ENCODE measurements around the gene DOCK1.

Gene DOCK1

DNA sequence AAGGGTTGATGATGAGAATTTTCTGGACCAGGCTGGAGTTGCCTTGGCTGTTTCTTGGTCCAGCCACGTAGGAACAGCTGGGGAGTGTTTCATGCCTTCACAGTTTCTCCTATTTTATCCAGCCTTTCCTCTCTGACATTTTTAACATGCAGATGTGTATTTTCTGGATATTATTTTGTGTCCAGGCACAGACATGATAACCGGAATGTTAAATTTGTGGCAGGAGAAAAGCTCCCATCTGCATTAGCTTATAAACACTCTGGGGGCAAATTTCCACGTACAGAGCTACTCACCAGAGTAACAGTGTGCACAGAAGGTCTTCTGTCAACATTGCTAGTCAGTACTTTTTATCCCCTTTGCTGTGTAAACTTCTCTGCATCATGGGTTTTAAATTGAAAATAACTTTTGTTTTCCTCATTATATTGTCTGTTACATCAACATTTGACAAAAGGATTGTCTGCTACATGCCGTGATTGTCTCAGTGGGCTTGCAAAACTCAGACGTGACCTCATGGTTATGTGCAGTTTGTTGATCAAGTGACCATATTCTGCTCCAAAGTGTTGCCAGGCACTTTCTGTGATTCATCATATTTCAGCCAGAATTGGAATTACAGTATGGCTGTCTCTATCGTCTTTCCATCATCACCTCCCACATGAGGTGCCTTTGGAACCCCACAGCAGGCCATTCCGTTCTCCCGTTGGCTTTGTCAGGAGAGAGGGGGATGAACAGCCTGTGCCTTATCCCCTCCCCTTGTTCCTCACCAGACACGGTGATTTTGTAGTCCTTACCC is 249.8 kb downstream of the DOCK1 start:
- no peak overlapping the region for H3K27ac ChIP-seq
- no peak for TF ChIP-seq ZFX (IDR thresholded peaks at IDR 0.05; ENCODE audit: borderline replicate concordance)
- TF ChIP-seq, protein P1, sequence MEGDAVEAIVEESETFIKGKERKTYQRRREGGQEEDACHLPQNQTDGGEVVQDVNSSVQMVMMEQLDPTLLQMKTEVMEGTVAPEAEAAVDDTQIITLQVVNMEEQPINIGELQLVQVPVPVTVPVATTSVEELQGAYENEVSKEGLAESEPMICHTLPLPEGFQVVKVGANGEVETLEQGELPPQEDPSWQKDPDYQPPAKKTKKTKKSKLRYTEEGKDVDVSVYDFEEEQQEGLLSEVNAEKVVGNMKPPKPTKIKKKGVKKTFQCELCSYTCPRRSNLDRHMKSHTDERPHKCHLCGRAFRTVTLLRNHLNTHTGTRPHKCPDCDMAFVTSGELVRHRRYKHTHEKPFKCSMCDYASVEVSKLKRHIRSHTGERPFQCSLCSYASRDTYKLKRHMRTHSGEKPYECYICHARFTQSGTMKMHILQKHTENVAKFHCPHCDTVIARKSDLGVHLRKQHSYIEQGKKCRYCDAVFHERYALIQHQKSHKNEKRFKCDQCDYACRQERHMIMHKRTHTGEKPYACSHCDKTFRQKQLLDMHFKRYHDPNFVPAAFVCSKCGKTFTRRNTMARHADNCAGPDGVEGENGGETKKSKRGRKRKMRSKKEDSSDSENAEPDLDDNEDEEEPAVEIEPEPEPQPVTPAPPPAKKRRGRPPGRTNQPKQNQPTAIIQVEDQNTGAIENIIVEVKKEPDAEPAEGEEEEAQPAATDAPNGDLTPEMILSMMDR (IDR thresholded peaks at IDR 0.05) = no peak

DNA sequence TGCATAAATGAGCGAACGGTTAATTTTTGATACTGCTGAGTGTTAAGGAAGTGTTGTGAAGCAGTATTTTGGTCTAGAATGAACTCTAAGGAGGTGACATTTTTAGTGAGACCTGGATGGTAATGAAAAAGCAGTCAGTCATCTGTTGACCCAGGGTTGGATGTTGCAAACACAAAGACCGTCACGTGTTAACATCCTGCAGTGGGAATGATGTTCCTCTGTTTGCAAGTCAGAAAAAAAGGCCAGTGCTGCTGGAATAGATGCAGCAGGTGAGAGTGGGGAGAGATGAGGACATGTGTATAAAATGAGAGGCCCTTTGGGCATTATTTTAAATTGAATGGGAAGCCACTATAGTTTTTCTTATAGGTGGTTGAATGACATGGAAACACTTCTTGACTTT is 251.9 kb downstream of the DOCK1 start:
- no peak for TF ChIP-seq ZFX (IDR thresholded peaks at IDR 0.05; ENCODE audit: borderline replicate concordance)
- TF ChIP-seq, protein P1 (IDR thresholded peaks at IDR 0.05) = no peak
- peak overlapping the region; percentile 6; the same call in 1 of the 2 replicates for H3K27ac ChIP-seq

GRCh38 chr10:127157506-127158200 is 252.4 kb downstream of the DOCK1 start:
- peak overlapping the region; percentile 6; the same call in 1 of the 2 replicates for H3K27ac ChIP-seq
- TF ChIP-seq, protein P1 (IDR thresholded peaks at IDR 0.05) = no peak
- TF ChIP-seq ZFX (IDR thresholded peaks at IDR 0.05; ENCODE audit: borderline replicate concordance) = no peak

GRCh38 chr10:127158662-127159061 is 253.4 kb downstream of the DOCK1 start:
- no peak overlapping the region; the same call in 1 of the 2 replicates for H3K27ac ChIP-seq
- TF ChIP-seq, protein P1 (IDR thresholded peaks at IDR 0.05) = no peak
- no peak for TF ChIP-seq ZFX (IDR thresholded peaks at IDR 0.05; ENCODE audit: borderline replicate concordance)

- TF ChIP-seq ZFX (IDR thresholded peaks at IDR 0.05; ENCODE audit: borderline replicate concordance) = no peak
- TF ChIP-seq, protein P1 (IDR thresholded peaks at IDR 0.05) = no peak
- H3K27ac ChIP-seq = no peak overlapping the region
Observed at GRCh38 chr10:127159648-127160245, 254.5 kb downstream of the DOCK1 start.

- H3K27ac ChIP-seq = no peak overlapping the region
- TF ChIP-seq ZFX (IDR thresholded peaks at IDR 0.05; ENCODE audit: borderline replicate concordance) = no peak
- TF ChIP-seq, protein P1 (IDR thresholded peaks at IDR 0.05) = no peak
Observed at GRCh38 chr10:127161482-127161881, 256.3 kb downstream of the DOCK1 start.

Measured in 22Rv1 (cell line).